ENCODE measurements around the gene MAPK11. TPM values are rescaled to one million over a fixed set of nuclear protein-coding genes. Genes with fewer than 3 reads are reported as not detected.

Gene MAPK11
- total and polyA plus RNA-seq, 5 donors from 2014 or later, result 0.10 to 9.3 (median 0.30) TPM

DNA sequence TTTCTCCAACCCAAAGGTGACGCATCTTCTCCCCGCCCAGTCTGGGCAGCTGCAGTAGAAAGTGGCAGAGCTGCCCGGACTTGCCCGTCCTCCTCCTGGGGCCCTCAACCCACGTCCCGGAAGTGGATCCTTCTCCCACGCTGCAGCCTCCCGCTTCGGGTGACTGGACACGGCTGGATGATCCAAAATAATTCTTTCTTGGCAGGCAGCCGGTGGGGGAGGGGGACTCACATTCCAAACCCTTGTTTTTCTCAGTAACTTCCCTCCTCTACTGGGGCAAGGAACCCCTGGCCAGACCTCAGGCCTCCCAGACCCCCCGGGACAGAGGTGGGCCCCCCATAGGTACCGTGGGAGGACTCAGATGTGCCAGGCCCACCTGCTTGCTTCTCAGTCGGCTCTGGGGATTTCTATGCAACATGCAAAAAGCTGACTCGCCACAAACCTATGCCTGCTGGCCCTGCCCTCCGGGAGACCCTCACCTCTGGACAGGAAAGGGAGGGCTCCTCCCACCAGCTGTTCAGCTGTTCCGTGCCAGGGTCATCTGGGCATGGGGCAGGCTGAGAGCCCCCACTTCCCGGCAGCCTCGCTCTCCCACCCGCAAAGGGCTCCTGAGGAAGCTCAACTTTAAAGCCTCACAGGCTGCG lies 35.9 kb upstream of the MAPK11 start:
- Mint-ChIP-seq H3K9me3 (peaks cover 0 to 3% (median 0%) of the 10 kb centered on the region in 7 donors), H3K27ac (no peak overlapping the region), H3K36me3 (no peaks in the 10 kb centered on the region), H3K4me3 (peak overlapping the region in 2 of 4 donors; percentile 50 to 77), H3K27me3 (peaks cover 35% of the 10 kb centered on the region), H3K4me1 (peaks cover 0 to 13% (median 3%) of the 10 kb centered on the region in 4 donors)
- no peak overlapping the region for H3K27ac ChIP-seq (ENCODE audit: insufficient read depth, low read length, poor library complexity, severe bottlenecking)
- no peaks in the 10 kb centered on the region for H3K27me3 ChIP-seq (ENCODE audit: control insufficient read depth, insufficient read depth, low read length)
- H3K9me3 ChIP-seq (ENCODE audit: control insufficient read depth in 2 of 2, low read length in 2 of 2), result no peaks in the 10 kb centered on the region
- ATAC-seq (ENCODE audit: low read depth in 2 of 2), result no peak
- no peak for DNase-seq
- H3K36me3 ChIP-seq (ENCODE audit: control insufficient read depth, insufficient read depth, low read length), result no peaks in the 10 kb centered on the region
- H3K4me3 ChIP-seq (ENCODE audit: low read depth, low read length), result no peak overlapping the region
- peaks cover 12% of the 10 kb centered on the region for H3K4me1 ChIP-seq (ENCODE audit: control insufficient read depth, insufficient read depth, low read length, poor library complexity, severe bottlenecking)

DNA sequence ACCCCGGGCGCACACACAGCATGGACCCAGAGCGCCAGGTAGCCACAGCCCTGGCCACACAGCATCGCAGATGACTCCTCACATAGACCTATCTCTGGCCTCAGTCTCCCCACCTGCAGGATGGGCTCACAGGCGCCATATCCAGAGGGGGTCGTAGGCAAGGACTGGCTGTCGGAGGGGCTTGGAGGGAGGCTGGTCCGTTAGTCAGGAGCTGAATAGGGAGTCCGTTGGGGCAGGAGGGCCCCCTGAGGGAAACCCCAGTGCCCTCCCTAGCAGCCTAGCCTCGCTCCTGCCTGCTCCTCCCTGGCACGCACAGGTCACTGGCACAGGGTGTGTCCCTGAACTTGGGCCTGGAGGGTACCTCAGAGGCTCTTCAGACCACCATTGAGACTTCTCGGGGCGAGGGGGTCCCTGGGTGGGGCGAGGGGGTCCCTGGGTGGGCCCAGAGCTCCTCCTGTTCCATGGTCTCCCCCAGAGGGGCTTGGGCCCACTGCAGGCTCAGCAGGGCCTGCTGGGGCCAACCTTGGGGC lies 35.3 kb upstream of the MAPK11 start:
- ATAC-seq (ENCODE audit: low read depth in 2 of 2) (no peak), DNase-seq (no peak)
- H3K4me1 Mint-ChIP-seq, result peaks cover 0 to 13% (median 3%) of the 10 kb centered on the region in 4 donors
- Histone ChIP-seq H3K9me3 (ENCODE audit: control insufficient read depth in 2 of 2, low read length in 2 of 2) (no peaks in the 10 kb centered on the region), H3K36me3 (ENCODE audit: control insufficient read depth, insufficient read depth, low read length) (no peaks in the 10 kb centered on the region), H3K27me3 (ENCODE audit: control insufficient read depth, insufficient read depth, low read length) (no peaks in the 10 kb centered on the region), H3K4me1 (ENCODE audit: control insufficient read depth, insufficient read depth, low read length, poor library complexity, severe bottlenecking) (peaks cover 12% of the 10 kb centered on the region), H3K4me3 (ENCODE audit: low read depth, low read length) (no peak overlapping the region), H3K27ac (ENCODE audit: insufficient read depth, low read length, poor library complexity, severe bottlenecking) (no peak overlapping the region)
- H3K4me3 Mint-ChIP-seq, result peak overlapping the region in 1 of 4 donors; percentile 54
- H3K27ac Mint-ChIP-seq, result no peak overlapping the region
- peaks cover 35% of the 10 kb centered on the region for H3K27me3 Mint-ChIP-seq
- H3K36me3 Mint-ChIP-seq, result no peaks in the 10 kb centered on the region
- H3K9me3 Mint-ChIP-seq, result peaks cover 0 to 3% (median 0%) of the 10 kb centered on the region in 7 donors

DNA sequence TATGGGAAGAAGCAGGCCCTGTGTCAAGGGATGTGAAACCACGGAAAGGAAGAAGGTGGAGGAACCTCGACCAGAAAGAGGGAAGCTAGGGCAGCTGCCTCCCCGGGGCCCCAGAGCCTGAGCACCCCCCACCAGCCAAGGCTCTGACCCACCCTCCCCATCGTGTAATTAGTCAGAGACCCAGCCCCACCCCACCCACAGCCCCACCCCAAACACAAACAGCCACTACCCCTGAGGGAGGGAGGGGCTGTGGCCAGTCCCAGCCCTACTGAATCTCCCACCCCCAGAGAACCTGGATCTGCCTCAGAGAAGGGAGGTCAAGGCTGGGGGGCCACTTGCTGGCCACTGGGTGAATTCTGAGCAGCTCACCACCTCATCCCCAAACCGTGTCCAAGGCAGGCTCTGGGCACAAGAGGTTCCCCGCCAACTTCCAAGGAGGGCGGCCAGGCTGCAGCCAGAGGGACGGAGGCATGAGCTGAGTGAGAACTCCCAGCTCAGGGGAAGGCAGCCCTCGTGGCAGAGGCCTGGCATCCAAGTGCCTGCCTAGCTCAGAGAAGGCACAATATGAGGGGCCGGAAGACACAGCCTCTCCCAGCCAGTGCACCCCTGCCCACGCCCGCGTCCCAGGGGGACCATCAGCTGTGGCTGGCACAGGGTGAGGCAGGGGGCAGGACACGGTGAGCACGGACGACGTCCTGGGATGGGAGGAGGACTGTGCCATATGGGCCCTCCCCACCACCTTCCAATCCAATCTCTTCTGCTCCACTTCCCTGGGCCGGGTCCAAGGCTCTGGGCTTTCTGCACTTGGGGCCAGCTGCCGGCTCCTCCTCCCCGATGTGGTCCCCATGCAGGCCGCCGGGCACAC lies 34.6 kb upstream of the MAPK11 start:
- Mint-ChIP-seq H3K4me3 (no peak overlapping the region), H3K36me3 (no peaks in the 10 kb centered on the region), H3K9me3 (peaks cover 0 to 3% (median 0%) of the 10 kb centered on the region in 7 donors), H3K27me3 (peaks cover 35% of the 10 kb centered on the region), H3K27ac (no peak overlapping the region), H3K4me1 (peaks cover 0 to 11% (median 3%) of the 10 kb centered on the region in 4 donors)
- no peak for DNase-seq
- Histone ChIP-seq H3K36me3 (ENCODE audit: control insufficient read depth, insufficient read depth, low read length) (no peaks in the 10 kb centered on the region), H3K4me3 (ENCODE audit: low read depth, low read length) (no peak overlapping the region), H3K27ac (ENCODE audit: insufficient read depth, low read length, poor library complexity, severe bottlenecking) (no peak overlapping the region), H3K9me3 (ENCODE audit: control insufficient read depth in 2 of 2, low read length in 2 of 2) (no peaks in the 10 kb centered on the region), H3K4me1 (ENCODE audit: control insufficient read depth, insufficient read depth, low read length, poor library complexity, severe bottlenecking) (peaks cover 12% of the 10 kb centered on the region), H3K27me3 (ENCODE audit: control insufficient read depth, insufficient read depth, low read length) (no peaks in the 10 kb centered on the region)
- peak in 1 of 2 donors; percentile 3 for ATAC-seq (ENCODE audit: low read depth in 2 of 2)

DNA sequence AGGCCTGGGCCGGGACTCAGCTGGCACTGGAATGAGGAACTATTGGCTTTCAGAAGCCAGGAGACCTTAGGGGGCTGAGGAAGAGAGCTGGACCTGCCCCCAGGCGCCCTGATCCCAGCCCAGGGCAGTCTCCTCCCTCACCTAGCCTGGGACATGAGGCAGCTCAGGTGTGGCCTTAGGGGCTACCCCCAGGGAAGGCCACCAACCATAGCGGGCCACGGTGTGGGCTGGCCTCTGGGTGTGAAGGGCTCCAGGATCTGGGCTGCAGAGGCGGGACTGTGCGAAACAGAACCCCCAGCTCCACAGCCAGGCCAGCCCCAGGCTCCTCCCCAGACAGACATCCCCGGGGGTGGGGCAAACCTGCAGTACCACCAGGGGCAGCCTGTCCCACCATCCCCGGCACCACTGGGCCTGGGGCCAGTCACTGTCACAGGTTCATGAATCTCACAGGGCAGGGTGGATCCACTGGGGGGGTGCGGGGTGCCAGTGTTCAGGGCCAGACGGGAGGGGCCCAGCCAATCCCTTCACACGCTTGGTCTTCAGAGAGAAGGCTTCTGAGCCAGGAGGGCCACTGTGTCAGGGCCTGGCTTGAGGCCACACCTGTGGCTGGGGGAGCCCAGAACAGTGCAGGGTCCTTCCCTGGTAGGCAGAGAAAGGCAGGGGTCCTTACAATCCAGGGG lies 33.8 kb upstream of the MAPK11 start:
- Mint-ChIP-seq H3K27me3 (peaks cover 35% of the 10 kb centered on the region), H3K9me3 (peaks cover 0 to 3% (median 0%) of the 10 kb centered on the region in 7 donors), H3K4me3 (peak overlapping the region in 1 of 4 donors; percentile 41), H3K4me1 (peaks cover 0 to 11% (median 3%) of the 10 kb centered on the region in 4 donors), H3K27ac (no peak overlapping the region), H3K36me3 (no peaks in the 10 kb centered on the region)
- ATAC-seq (ENCODE audit: low read depth in 2 of 2) (peak in 1 of 2 donors; percentile 22), DNase-seq (no peak)
- Histone ChIP-seq H3K36me3 (ENCODE audit: control insufficient read depth, insufficient read depth, low read length) (no peaks in the 10 kb centered on the region), H3K4me3 (ENCODE audit: low read depth, low read length) (no peak overlapping the region), H3K9me3 (ENCODE audit: control insufficient read depth in 2 of 2, low read length in 2 of 2) (no peaks in the 10 kb centered on the region), H3K4me1 (ENCODE audit: control insufficient read depth, insufficient read depth, low read length, poor library complexity, severe bottlenecking) (peaks cover 16% of the 10 kb centered on the region), H3K27ac (ENCODE audit: insufficient read depth, low read length, poor library complexity, severe bottlenecking) (no peak overlapping the region), H3K27me3 (ENCODE audit: control insufficient read depth, insufficient read depth, low read length) (no peaks in the 10 kb centered on the region)

DNA sequence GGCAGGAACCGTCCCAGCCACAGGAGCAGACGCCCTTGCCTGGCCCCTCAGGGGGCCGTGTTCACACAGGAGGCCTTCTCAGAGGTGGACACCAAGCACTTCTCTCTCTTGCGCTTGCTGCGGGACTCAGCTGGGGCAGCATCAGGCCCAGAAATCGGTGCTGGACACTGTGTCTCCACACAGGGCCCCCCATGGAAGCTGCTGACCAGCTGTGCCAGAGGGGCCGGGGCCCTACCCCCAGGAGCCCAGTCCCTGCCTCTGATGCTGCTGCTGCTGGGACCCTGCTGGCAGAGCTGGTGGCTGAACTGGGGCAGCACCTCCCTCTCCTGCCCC lies 33.3 kb upstream of the MAPK11 start:
- H3K4me1 Mint-ChIP-seq, result peaks cover 0 to 11% (median 3%) of the 10 kb centered on the region in 4 donors
- no peak overlapping the region for H3K4me3 Mint-ChIP-seq
- Histone ChIP-seq H3K4me3 (ENCODE audit: low read depth, low read length) (no peak overlapping the region), H3K4me1 (ENCODE audit: control insufficient read depth, insufficient read depth, low read length, poor library complexity, severe bottlenecking) (peaks cover 16% of the 10 kb centered on the region), H3K36me3 (ENCODE audit: control insufficient read depth, insufficient read depth, low read length) (no peaks in the 10 kb centered on the region), H3K9me3 (ENCODE audit: control insufficient read depth in 2 of 2, low read length in 2 of 2) (no peaks in the 10 kb centered on the region), H3K27me3 (ENCODE audit: control insufficient read depth, insufficient read depth, low read length) (no peaks in the 10 kb centered on the region), H3K27ac (ENCODE audit: insufficient read depth, low read length, poor library complexity, severe bottlenecking) (no peak overlapping the region)
- no peaks in the 10 kb centered on the region for H3K36me3 Mint-ChIP-seq
- H3K27ac Mint-ChIP-seq, result no peak overlapping the region
- peaks cover 34% of the 10 kb centered on the region for H3K27me3 Mint-ChIP-seq
- peaks cover 0 to 3% (median 0%) of the 10 kb centered on the region in 7 donors for H3K9me3 Mint-ChIP-seq
- ATAC-seq (ENCODE audit: low read depth in 2 of 2) (no peak), DNase-seq (no peak)

DNA sequence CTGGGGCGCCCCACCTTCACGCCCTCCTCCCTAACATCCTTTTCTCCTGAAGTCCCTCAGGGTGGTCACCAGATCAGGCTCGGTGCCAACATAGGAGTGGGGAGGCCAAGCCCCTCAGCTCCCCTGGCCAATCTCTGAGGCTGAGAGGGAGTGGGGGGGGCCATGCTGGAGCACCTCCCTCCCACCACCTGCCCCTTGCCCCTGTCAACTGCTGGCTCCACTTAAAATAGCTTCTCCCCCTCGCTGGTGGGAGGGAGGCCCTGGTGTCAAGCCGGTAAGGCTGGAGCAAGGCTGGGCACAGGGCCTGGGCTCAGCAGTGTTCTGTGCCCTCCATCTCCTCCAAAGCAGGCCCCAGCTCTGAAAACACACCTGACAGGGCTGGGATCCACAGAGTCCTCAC lies 32.4 kb upstream of the MAPK11 start:
- Histone ChIP-seq H3K4me3 (ENCODE audit: low read depth, low read length) (no peak overlapping the region), H3K27me3 (ENCODE audit: control insufficient read depth, insufficient read depth, low read length) (no peaks in the 10 kb centered on the region), H3K36me3 (ENCODE audit: control insufficient read depth, insufficient read depth, low read length) (no peaks in the 10 kb centered on the region), H3K9me3 (ENCODE audit: control insufficient read depth in 2 of 2, low read length in 2 of 2) (no peaks in the 10 kb centered on the region), H3K27ac (ENCODE audit: insufficient read depth, low read length, poor library complexity, severe bottlenecking) (no peak overlapping the region), H3K4me1 (ENCODE audit: control insufficient read depth, insufficient read depth, low read length, poor library complexity, severe bottlenecking) (peaks cover 16% of the 10 kb centered on the region)
- DNase-seq, result no peak
- Mint-ChIP-seq H3K27ac (no peak overlapping the region), H3K4me1 (peaks cover 0 to 11% (median 3%) of the 10 kb centered on the region in 4 donors), H3K27me3 (peaks cover 41% of the 10 kb centered on the region), H3K9me3 (peaks cover 0 to 3% (median 0%) of the 10 kb centered on the region in 7 donors), H3K4me3 (no peak overlapping the region), H3K36me3 (no peaks in the 10 kb centered on the region)
- ATAC-seq (ENCODE audit: low read depth in 2 of 2), result no peak

DNA sequence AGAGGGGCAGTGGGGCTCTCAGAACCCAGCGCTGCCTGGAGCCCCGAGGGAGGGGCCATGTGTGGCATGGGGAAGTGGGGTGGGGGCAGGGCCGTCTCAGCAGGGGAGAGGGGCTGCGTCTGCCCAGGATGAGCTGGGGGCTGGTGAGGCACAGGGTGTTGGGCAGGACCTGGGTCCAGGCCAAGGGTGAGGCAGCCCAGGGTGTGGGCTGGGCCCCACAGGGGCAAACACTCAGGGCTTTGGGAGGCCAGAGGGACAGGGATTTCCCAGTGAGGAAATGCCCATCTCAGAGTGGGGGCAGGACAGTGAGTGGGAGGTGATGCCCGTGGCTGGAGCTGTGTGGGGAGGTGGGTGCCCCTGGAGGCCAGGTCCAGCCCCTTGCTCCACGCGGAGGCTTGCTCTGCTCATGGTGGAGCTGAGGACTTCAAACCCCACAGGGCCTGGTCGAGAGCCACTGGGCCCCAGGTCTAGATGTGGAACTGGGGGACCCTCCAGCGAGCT lies 31.9 kb upstream of the MAPK11 start:
- Mint-ChIP-seq H3K36me3 (no peaks in the 10 kb centered on the region), H3K4me3 (no peak overlapping the region), H3K27me3 (peaks cover 41% of the 10 kb centered on the region), H3K27ac (no peak overlapping the region), H3K4me1 (peaks cover 0 to 11% (median 3%) of the 10 kb centered on the region in 4 donors), H3K9me3 (peaks cover 0 to 3% (median 0%) of the 10 kb centered on the region in 7 donors)
- Histone ChIP-seq H3K9me3 (ENCODE audit: control insufficient read depth in 2 of 2, low read length in 2 of 2) (no peaks in the 10 kb centered on the region), H3K36me3 (ENCODE audit: control insufficient read depth, insufficient read depth, low read length) (no peaks in the 10 kb centered on the region), H3K4me3 (ENCODE audit: low read depth, low read length) (no peak overlapping the region), H3K27me3 (ENCODE audit: control insufficient read depth, insufficient read depth, low read length) (no peaks in the 10 kb centered on the region), H3K27ac (ENCODE audit: insufficient read depth, low read length, poor library complexity, severe bottlenecking) (no peak overlapping the region), H3K4me1 (ENCODE audit: control insufficient read depth, insufficient read depth, low read length, poor library complexity, severe bottlenecking) (peaks cover 15% of the 10 kb centered on the region)
- ATAC-seq (ENCODE audit: low read depth in 2 of 2), result no peak
- no peak for DNase-seq
